GM23338 (cell line): Measurements from ENCODE around the gene IL24. TPM values are rescaled to one million over a fixed set of nuclear protein-coding genes. Genes with fewer than 3 reads are reported as not detected.

Source experiments
- ATAC-seq: fragments of 200-7000 bp; cut with Tn5 transposase; 3 replicates; pipeline ENCODE4 v1.9.1; 2020
- DNase-seq: peaks from one replicate; pipeline ENCODE4 v3.0.0-alpha.2; 2015; ENCODE audit warnings: low spot score
- H2AFZ ChIP-seq: fragments of 200-600 bp; sonication (generic); 2 replicates; pipeline ENCODE4 v1.8.0; 2016; ENCODE audit warnings: antibody characterized with exemption, mild to moderate bottlenecking, moderate library complexity
- H3F3A ChIP-seq: fragments of 200-600 bp; sonication (generic); replicated peaks from 2 replicates; pipeline ENCODE4 v1.8.0; 2017; ENCODE audit warnings: antibody characterized with exemption, mixed run types, low read depth
- H3K27ac ChIP-seq: fragments of 200-600 bp; sonication (generic); 2 replicates; pipeline ENCODE4 v1.6.1; 2016; ENCODE audit warnings: low read depth
- H3K27me3 ChIP-seq: fragments of 200-600 bp; sonication (generic); 2 replicates; pipeline ENCODE4 v1.8.0; 2016; ENCODE audit warnings: mild to moderate bottlenecking, mixed run types, moderate library complexity; ENCODE audit not compliant: insufficient read depth
- H3K36me3 ChIP-seq: fragments of 200-600 bp; sonication (generic); 2 replicates; pipeline ENCODE4 v1.8.0; 2016; ENCODE audit warnings: mild to moderate bottlenecking; ENCODE audit not compliant: insufficient read depth
- H3K4me1 ChIP-seq: fragments of 200-600 bp; sonication (generic); 2 replicates; pipeline ENCODE4 v1.8.0; 2016; ENCODE audit warnings: mild to moderate bottlenecking, moderate library complexity; ENCODE audit not compliant: insufficient read depth
- H3K4me2 ChIP-seq: fragments of 200-600 bp; sonication (generic); 2 replicates; pipeline ENCODE4 v1.7.1; 2017; ENCODE audit warnings: mixed run types
- H3K4me3 ChIP-seq: fragments of 200-600 bp; sonication (generic); 2 replicates; pipeline ENCODE4 v1.6.1; 2016; ENCODE audit warnings: mixed run types
- H3K79me2 ChIP-seq: fragments of 200-600 bp; sonication (generic); replicated peaks from 2 replicates; pipeline ENCODE4 v1.8.0; 2017; ENCODE audit warnings: mild to moderate bottlenecking; ENCODE audit not compliant: insufficient read depth
- H3K9me2 ChIP-seq: fragments of 200-600 bp; sonication (generic); 2 replicates; pipeline ENCODE4 v1.8.0; 2017; ENCODE audit not compliant: insufficient read depth
- H4K20me1 ChIP-seq: fragments of 200-600 bp; sonication (generic); replicated peaks from 2 replicates; pipeline ENCODE4 v1.8.0; 2017; ENCODE audit warnings: mild to moderate bottlenecking; ENCODE audit not compliant: insufficient read depth
- H3K27ac Mint-ChIP-seq: 2 replicates; pipeline ENCODE4 v1.8.0; 2020; ENCODE audit warnings: inconsistent platforms, mild to moderate bottlenecking, moderate library complexity, mixed read lengths
- H3K27me3 Mint-ChIP-seq: 3 replicates; pipeline ENCODE4 v1.8.0; 2022; ENCODE audit warnings: low read depth, mild to moderate bottlenecking, moderate library complexity, mixed read lengths, inconsistent platforms; ENCODE audit not compliant: insufficient read depth, poor library complexity
- H3K36me3 Mint-ChIP-seq: 3 replicates; pipeline ENCODE4 v1.8.0; 2021; ENCODE audit warnings: low read depth, mild to moderate bottlenecking, inconsistent platforms, moderate library complexity, mixed read lengths
- H3K4me1 Mint-ChIP-seq: 3 replicates; pipeline ENCODE4 v1.8.0; 2020; ENCODE audit warnings: mild to moderate bottlenecking, inconsistent platforms, mixed read lengths
- H3K4me3 Mint-ChIP-seq: 3 replicates; pipeline ENCODE4 v1.8.0; 2021; ENCODE audit warnings: moderate library complexity, mild to moderate bottlenecking, inconsistent platforms, mixed read lengths
- H3K9me3 Mint-ChIP-seq: 3 replicates; pipeline ENCODE4 v1.8.0; 2020; ENCODE audit warnings: moderate library complexity, mild to moderate bottlenecking, inconsistent platforms, mixed read lengths
- CTCF ChIP-seq, 2 experiments: fragments of 200-600 bp in 1 of 2; sonication (generic) in 1 of 2; conservative IDR thresholded peaks; 2 replicates each; pipeline versions ENCODE4 v1.5.1 to v1.6.1; 2016 to 2017; ENCODE audit warnings: antibody characterized with exemption in 2 of 2, low read depth in 2 of 2, mild to moderate bottlenecking in 2 of 2, moderate library complexity in 1 of 2
- NANOG ChIP-seq: IDR thresholded peaks from 2 replicates; pipeline ENCODE4 v1.6.1; 2016; ENCODE audit warnings: antibody characterized with exemption, borderline replicate concordance
- ZNF331 ChIP-seq: fragments of 250-450 bp; sonication (Bioruptor Pico); IDR thresholded peaks from 2 replicates; pipeline ENCODE4 v1.5.0; 2020; ENCODE audit warnings: low read depth, mild to moderate bottlenecking, moderate library complexity
- polyA plus RNA-seq: library from polyadenylated mRNA; unstranded; fragments of >200 nt; fragmentation: Nextera tagmentation; extraction: Ambion mirVana; gene quantifications from 2 replicates; pipeline ENCODE4 v1.2.1, GENCODE V29; 2016
- total RNA-seq: library from RNA; depleted of rRNA; stranded (reverse); fragments of >200 nt; shearing (Covaris generic); gene quantifications from 2 replicates; pipeline ENCODE4 v1.2.3, GENCODE V29; 2014; rRNA removed

Gene IL24
- total and polyA plus RNA-seq, 2 experiments from 2014 or later = not detected

DNA sequence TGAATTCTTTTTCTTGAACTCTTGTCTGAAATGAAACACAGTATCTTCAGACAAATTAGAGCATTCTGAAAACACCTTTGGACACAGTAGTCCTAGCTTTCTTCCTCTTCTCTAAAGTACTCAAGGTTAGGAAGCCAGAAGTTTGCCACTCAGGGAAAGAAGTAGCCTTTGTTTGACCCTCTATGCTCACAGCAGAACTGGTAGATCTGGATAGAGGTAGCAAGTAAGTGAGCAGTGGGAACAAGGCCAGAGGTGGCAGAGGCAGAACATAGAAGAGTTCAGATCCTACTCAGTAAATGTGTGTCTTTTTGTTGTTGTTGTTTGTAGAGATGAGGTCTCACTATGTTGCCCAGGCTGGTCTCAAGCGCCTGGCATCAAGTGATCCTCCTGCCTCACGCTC, 56.4 kb downstream of the IL24 start:
- no peaks in the 10 kb centered on the region for H3F3A ChIP-seq
- H3K9me2 ChIP-seq = peaks cover 4% of the 10 kb centered on the region; the same call in 1 of the 2 replicates
- H4K20me1 ChIP-seq = no peaks in the 10 kb centered on the region
- Mint-ChIP-seq H3K9me3 (no peaks in the 10 kb centered on the region), H3K4me3 (no peak overlapping the region), H3K36me3 (no peaks in the 10 kb centered on the region), H3K27ac (no peak overlapping the region), H3K27me3 (peaks cover 5% of the 10 kb centered on the region), H3K4me1 (no peaks in the 10 kb centered on the region)
- no peak overlapping the region for H3K27ac ChIP-seq
- TF ChIP-seq ZNF331 (CRISPR knock-in tag) = no peak
- TF ChIP-seq NANOG = no peak
- TF ChIP-seq CTCF (conservative IDR thresholded peaks at IDR 0.05; ENCODE audit: low read depth in 2 of 2) = no peak
- H3K4me1 ChIP-seq = no peaks in the 10 kb centered on the region
- H3K4me3 ChIP-seq = no peak overlapping the region
- H3K79me2 ChIP-seq = no peaks in the 10 kb centered on the region
- H3K36me3 ChIP-seq = no peaks in the 10 kb centered on the region
- no peak overlapping the region for H2AFZ ChIP-seq
- H3K27me3 ChIP-seq = no peaks in the 10 kb centered on the region
- ATAC-seq = no peak
- no peak for DNase-seq
- H3K4me2 ChIP-seq = no peak overlapping the region

Other genes with a start within 250 kb of the IL24 start
- gene MAPKAPK2, start 212.5 kb upstream of the IL24 start, total RNA-seq = 30.4 and 32.1 TPM in 2 replicates
- 9.6 and 10.1 TPM in 2 replicates for gene MAPKAPK2, start 212.5 kb upstream of the IL24 start, polyA plus RNA-seq
- not detected in 2 replicates for gene IL19, start 126.7 kb upstream of the IL24 start, total RNA-seq
- gene IL19, start 126.7 kb upstream of the IL24 start, polyA plus RNA-seq = not detected in 2 replicates
- gene IL10, start 124.9 kb upstream of the IL24 start, total RNA-seq = not detected in 2 replicates
- not detected in 2 replicates for gene IL10, start 124.9 kb upstream of the IL24 start, polyA plus RNA-seq
- not detected in 2 replicates for gene IL20, start 31.8 kb upstream of the IL24 start, total RNA-seq
- gene IL20, start 31.8 kb upstream of the IL24 start, polyA plus RNA-seq = not detected in 2 replicates
- gene FCMR, start 24.5 kb downstream of the IL24 start, total RNA-seq = not detected in 2 replicates
- 0.43 and 0.84 TPM in 2 replicates for gene FCMR, start 24.5 kb downstream of the IL24 start, polyA plus RNA-seq
- gene PIGR, start 49.0 kb downstream of the IL24 start, total RNA-seq = not detected in 2 replicates
- not detected in 2 replicates for gene PIGR, start 49.0 kb downstream of the IL24 start, polyA plus RNA-seq
- not detected in 2 replicates for gene FCAMR, start 73.0 kb downstream of the IL24 start, total RNA-seq
- not detected in 2 replicates for gene FCAMR, start 73.0 kb downstream of the IL24 start, polyA plus RNA-seq
- gene C1orf116, start 135.3 kb downstream of the IL24 start, total RNA-seq = 4.0 and 5.3 TPM in 2 replicates
- 2.2 and 2.3 TPM in 2 replicates for gene C1orf116, start 135.3 kb downstream of the IL24 start, polyA plus RNA-seq
- gene YOD1, start 153.8 kb downstream of the IL24 start, total RNA-seq = 19.7 and 21.9 TPM in 2 replicates
- gene YOD1, start 153.8 kb downstream of the IL24 start, polyA plus RNA-seq = 3.9 and 4.6 TPM in 2 replicates
- gene PFKFB2, start 155.8 kb downstream of the IL24 start, total RNA-seq = 10.1 and 14.8 TPM in 2 replicates
- 3.8 and 4.9 TPM in 2 replicates for gene PFKFB2, start 155.8 kb downstream of the IL24 start, polyA plus RNA-seq
- not detected in 2 replicates for gene C4BPB, start 191.4 kb downstream of the IL24 start, total RNA-seq
- not detected in 2 replicates for gene C4BPB, start 191.4 kb downstream of the IL24 start, polyA plus RNA-seq
- gene C4BPA, start 206.8 kb downstream of the IL24 start, total RNA-seq = not detected in 2 replicates
- gene C4BPA, start 206.8 kb downstream of the IL24 start, polyA plus RNA-seq = not detected in 2 replicates